HG03097 (cell line): Measurements from ENCODE around the gene BTNL9.
"Not testable (repeated sequence)": the region's sequence is repeated elsewhere in the genome, so short reads cannot be mapped to it uniquely, and the experiment has no call there.

Source experiments
- ATAC-seq: cut with Tn5 transposase; IDR thresholded peaks from one replicate; pipeline ENCODE4 v1.9.1; 2021; ENCODE audit not compliant: unreplicated experiment, low FRiP score

The BTNL9 gene

GRCh38 chr5:181059297-181060230, 19.5 kb downstream of the BTNL9 start:
- no peak for ATAC-seq

DNA sequence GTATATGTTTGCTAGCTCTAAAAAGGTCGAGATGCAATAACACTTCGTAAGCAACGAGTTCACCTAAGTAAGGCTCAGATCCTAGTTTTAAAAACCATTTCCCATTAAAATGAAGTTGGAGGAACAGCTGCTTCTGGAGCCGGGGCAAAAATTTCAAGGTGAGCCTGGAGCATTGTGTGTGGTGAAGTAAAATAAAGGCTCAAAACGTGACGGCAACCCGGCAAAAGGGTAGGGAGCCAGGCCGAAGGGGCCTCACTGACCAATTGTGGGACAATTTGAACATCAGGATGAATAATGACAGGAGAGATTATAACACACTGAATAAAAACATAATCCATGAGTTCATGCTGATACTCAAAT, 20.1 kb downstream of the BTNL9 start:
- no peak for ATAC-seq

DNA sequence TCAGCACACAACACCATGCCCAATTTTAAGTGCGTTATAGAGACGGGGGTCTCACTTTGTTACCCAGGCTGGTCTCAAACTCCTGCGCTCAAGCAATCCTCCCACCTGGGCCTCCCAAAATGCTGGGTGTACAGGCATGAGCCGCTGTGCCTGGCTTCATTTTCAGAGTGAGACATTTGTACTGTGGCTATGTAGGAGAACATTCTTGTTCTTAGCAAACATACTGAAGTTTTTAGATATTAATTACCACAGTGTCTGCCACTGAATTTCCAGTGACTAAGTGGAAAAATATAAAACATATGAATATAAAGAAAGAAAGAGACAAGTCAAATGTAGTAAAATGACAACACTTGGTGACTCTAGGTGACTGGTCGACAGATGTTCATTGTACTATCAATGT, 20.9 kb downstream of the BTNL9 start:
- ATAC-seq = no peak

GRCh38 chr5:181061645-181062044, 21.6 kb downstream of the BTNL9 start:
- ATAC-seq = no peak

DNA sequence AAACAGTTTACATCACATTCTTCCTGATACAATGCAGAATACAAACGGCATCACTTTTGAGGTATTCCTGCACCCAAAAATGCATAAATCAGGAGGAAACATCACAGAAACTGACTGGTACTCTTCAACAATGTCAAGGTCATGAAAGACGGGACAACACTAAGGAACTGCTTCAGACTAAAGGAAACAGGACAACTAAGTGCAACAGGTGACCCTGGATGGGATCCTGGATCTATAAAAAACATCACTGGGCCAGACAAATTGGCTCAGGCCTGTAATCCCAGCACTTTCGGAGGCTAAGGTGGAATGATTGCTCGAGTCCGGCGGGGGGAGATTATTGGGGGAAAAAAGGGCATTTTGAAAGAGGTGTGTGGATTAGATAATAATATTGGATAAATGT, 22.6 kb downstream of the BTNL9 start:
- no peak for ATAC-seq

DNA sequence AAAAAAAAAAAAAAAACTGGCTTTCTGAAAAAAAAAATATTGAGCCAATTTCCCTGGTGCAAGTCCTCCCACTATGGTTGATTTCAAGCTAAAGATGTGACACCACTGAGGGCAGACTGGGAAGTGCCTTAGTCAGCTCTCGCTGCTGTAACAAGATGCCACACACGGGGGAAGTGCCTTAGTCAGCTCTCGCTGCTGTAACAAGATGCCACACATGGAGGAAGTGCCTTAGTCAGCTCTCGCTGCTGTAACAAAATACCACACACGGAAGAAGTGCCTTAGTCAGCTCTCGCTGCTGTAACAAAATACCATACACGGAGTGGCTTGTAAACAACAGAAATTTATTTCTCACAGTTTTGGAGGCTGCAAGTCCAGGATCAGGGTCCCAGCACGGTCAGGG, 23.4 kb downstream of the BTNL9 start:
- ATAC-seq = no peak

- no peak for ATAC-seq
Measured at GRCh38 chr5:181064987-181065386, 24.9 kb downstream of the BTNL9 start.

DNA sequence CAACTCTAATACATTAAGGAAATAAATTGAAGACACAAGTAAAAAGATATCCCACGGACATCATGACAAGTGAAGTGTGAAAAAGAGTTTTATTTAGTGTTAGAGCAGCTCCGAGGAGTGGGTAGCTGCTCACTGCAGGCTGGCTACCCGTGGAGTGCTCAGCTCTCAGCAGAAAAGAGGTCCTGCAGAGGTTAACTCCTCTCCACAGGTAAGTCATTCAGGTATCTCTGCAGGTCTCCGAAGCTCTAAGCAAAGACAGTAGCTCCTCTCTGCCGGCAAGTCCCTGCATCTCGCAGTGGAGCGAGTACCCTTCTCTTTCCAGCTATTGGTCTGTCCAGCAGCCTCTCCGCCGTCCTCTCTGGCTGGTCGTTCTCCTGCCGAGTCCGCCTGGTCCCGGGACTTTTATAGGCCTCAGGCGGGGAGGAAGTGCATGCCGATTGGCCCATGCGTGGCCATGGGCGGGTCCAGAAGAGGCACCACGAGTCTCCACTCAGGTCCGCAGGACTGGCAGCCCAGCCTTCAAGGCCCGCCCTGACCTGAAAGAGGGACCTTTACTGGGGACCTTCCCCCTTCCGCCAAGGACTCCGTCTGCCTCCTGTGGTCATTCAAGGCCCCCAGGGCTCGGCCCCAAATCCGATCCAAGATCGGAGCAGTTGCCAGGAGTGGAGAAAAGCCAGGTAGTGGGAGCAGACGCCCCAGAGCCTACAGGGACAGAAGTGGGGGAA, 29.9 kb downstream of the BTNL9 start:
- ATAC-seq = no peak

GRCh38 chr5:181070523-181070922, 30.5 kb downstream of the BTNL9 start:
- no peak for ATAC-seq

DNA sequence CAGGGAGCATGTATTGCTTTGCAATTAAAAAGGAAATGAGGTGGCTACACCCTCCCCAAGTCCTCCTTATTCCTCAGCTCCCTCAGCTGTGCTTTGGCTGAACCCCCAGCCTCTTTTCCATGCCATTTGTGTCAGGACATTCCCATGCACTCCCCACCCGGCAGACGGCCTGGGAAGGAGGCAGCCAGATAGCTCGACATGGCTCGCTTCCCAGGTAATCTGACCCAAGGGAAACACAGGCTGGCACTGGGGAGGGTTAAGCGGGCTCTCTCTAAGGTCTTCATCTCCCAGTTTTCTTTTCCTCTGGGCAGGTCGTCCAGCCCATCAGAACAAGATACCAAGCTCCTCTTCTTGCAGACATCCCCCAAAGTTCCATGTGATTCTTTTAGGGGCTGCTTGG, 31.2 kb downstream of the BTNL9 start:
- ATAC-seq = no peak

- no peak for ATAC-seq
Measured at GRCh38 chr5:181076920-181077319, 36.9 kb downstream of the BTNL9 start.

DNA sequence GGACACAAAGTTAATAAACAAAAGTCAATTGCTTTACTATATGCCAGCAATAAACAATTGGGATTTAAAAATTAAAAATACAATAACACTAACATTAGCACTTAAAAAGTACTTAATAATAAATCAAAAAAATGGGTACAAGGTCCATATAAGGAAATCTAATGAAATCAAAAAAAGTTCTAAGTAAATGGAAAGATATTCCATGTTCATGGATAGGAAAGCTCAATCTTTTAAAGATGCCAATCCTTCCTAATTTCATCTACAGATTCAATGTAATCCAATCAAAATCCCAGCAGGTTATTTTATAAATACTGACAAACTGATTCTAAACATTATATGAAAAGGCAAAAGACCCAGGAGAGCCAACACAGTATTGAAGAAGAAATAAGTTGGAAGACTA, 41.9 kb downstream of the BTNL9 start:
- no peak for ATAC-seq

GRCh38 chr5:181084621-181085195, 44.6 kb downstream of the BTNL9 start:
- ATAC-seq = no peak

DNA sequence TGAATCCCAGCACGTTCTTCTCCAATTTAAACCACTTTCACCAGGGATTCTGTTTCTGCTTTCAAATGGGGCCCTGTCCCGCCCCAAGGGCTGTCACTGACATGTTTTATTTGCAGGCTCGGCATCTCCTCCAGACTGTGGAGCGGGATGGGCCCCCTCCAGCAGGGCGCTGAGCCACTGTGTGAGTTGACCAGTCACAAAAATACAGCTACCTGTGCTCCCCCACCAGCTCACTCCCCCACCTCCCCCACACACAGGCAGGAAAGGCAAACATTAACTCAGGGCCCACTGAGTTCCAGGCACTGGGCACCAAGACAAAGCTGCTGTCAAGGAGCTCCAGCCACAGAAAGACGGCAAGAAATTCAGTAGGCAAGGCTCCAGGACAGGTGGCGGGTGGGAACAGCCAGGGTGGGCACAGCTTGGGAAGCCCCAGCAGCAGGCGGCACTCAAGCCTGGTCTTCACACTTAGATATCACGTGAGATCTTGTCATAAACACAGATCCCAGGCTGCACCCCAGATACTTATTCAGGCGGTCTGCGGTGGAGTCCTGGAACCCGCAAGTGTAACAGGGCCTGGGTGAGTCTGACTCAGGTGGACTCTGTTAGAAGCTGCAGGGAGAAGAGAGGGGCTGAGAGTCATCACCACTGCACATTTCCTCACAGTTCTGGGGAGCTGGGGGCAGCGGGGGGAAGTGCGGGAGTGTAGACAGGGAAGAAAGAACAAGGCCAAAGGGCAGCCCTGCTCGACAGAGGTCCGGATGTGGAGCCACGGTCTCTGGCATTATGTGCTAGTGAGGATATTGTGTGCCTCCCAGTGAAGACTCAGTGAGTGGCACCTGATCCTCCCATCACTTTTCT, 46.2 kb downstream of the BTNL9 start:
- ATAC-seq = no peak

DNA sequence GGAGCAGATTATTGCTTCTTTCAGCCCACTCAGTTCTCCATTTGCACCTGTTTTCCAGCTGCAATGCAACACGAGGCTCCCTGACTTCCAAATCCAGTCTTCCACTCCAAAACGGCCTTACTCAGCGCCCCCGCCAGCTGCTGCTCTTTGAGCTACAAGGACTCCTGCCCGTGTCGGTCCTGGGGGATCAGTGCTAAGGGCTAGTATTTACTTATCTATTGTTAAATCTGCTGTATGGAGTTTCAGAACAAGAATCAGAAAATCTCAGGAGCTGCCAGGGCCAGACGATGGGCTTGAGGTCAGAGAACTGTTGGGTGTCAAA, 46.8 kb downstream of the BTNL9 start:
- ATAC-seq = no peak

- ATAC-seq = no peak
Measured at GRCh38 chr5:181087309-181087708, 47.2 kb downstream of the BTNL9 start.

DNA sequence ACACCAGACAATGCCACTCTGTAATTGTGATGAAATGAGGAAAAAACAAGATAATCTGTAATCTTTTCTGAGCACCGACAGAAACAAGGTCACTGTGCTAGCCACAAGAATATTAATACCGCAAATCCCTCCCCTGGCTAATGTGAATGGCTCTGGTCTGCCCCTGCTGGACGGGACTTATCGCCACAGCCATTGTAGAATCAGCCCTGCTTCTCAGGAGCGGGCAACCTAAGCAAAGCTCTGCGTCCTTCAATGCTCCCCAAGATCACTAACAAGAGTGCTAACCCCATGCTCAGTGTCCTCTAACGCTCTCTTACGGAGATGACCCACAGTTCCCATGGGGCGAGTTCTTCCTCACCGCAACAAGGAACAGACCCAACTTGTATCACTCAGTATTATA, 48.2 kb downstream of the BTNL9 start:
- ATAC-seq = no peak

DNA sequence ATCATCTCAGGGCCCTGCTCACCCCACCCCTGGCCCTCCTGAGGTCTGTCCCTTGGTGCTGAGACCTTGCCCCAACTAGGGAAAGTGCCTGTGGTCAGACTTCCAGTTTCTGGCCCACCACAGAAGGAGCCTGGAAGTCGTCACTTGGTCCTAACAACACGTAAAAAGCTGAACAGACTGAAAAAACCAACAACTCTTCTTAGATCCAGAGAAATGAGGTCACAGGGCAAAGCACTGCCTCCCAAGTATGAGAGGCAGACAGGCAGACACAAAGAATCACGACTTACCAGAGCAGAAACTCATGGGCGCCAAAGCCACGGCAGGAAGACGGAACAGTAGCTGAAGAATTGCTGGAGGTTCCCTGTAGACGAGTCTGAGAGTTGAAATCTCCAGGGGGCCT, 52.4 kb downstream of the BTNL9 start:
- ATAC-seq = no peak

DNA sequence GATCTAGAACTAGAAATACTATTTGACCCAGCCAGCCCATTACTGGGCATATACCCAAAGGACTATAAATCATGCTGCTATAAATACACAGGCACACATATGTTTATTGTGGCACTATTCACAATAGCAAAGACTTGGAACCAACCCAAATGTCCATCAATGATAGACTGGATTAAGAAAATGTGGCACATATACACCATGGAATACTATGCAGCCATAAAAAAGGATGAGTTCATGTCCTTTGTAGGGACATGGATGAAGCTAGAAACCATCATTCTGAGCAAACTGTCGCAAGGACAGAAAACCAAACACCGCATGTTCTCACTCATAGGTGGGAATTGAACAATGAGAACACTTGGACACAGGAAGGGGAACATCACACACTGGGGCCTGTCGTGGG, 55.1 kb downstream of the BTNL9 start:
- ATAC-seq = not testable (repeated sequence)

DNA sequence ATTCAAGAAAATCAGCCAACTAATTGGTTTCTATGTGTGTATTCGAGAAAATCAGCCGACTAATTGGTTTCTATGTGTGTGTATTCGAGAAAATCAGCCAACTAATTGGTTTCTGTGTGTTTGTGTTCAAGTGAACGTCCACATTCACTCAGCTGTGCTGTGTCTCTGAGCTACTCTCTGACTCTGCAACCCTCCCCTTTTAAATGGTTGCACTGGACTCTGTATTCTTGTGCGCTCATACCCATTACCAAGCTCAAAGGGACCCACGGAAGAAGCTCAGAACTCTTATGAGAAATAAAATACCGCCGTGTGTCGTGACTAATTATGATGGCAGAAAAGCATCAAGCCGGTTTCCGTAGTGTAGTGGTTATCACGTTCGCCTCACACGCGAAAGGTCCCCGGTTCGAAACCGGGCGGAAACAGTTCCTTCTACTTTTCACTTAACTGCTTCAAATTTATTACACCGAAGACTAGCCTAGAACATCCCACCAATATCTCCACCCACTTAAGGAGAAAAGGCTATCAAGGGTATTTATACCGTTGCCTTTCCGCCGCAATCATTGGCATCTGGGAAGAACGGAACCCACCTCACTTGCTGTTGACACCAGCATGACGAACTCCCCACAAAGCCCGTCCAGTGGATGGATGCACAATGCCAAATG, 56.8 kb downstream of the BTNL9 start:
- not testable (repeated sequence) for ATAC-seq
